ENCODE data around the gene AREL1. TPM values are rescaled to one million over a fixed set of nuclear protein-coding genes. Genes with fewer than 3 reads are reported as not detected.

The AREL1 gene
- total RNA-seq, 4 donors from 2014 or later: 23.3 to 35.5 (median 24.2) TPM

GRCh38 chr14:74635847-74636246, 77.0 kb downstream of the AREL1 start:
- TF ChIP-seq CTCF (IDR thresholded peaks at IDR 0.05; ENCODE audit: low read depth): no peak

GRCh38 chr14:74634964-74635363, 77.9 kb downstream of the AREL1 start:
- TF ChIP-seq CTCF (IDR thresholded peaks at IDR 0.05; ENCODE audit: low read depth): no peak

- TF ChIP-seq CTCF (IDR thresholded peaks at IDR 0.05; ENCODE audit: low read depth): no peak
Observed at GRCh38 chr14:74634481-74634880, 78.4 kb downstream of the AREL1 start.

DNA sequence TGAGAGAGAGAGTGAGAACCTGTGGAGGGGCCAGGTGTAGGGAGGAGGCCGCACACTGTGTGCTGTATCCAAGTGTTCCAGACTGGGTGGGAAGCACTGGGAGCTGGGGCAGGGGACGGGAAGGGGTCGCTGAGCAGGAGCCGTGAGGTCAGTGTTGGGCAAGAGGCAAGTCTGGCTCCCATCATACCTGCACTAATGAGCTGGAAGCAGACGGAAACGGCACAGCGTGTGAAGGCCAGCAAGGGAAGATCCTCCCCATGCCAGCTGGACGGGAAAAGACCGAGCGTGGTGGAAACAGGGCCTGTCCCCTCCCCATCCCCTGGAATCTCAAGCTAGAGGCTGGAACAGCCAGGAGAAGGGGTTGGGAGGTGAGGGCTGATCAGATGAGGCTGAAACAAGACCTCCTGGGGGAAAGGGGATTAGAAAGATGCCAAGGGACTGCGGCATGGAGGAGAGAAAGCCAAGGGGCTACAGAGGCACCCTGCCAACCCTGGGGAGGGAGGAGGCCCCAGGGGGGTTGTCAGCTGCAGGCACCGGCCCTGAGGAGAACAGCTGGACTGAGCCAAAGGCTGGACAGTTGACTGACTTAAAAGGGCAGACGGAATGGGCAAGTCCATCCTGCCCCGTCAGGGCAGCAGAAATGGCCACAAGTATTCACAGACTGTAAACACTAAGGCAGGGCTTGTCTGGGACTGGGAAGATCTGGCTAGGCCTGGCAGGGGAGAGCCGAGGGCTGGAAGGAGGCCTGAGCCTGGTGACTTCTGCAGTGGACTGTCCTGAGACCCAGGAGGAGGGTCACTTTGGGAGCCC, 81.8 kb downstream of the AREL1 start:
- no peak for TF ChIP-seq CTCF (IDR thresholded peaks at IDR 0.05; ENCODE audit: low read depth)

DNA sequence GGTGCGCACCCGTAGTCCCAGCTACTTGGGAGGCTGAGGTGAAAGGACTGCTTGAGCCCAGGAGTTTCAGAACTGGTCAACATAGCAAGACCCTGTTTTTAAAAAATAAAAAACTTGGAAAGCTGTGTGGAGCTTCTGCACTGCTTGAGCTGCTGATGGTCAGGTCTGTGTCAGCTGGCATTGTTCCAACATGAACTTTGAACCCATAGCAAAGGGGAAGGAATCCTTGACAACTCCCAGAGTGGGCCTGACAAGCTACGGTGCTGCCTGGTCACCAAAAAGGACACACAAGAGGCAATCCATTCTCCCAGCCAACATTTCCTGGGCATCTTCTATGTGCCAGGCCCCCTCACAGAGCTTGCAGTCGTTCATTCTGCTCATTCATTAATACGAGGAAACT, 84.5 kb downstream of the AREL1 start:
- TF ChIP-seq CTCF (IDR thresholded peaks at IDR 0.05; ENCODE audit: low read depth): no peak

GRCh38 chr14:74627076-74627475, 85.8 kb downstream of the AREL1 start:
- TF ChIP-seq CTCF (IDR thresholded peaks at IDR 0.05; ENCODE audit: low read depth): no peak

DNA sequence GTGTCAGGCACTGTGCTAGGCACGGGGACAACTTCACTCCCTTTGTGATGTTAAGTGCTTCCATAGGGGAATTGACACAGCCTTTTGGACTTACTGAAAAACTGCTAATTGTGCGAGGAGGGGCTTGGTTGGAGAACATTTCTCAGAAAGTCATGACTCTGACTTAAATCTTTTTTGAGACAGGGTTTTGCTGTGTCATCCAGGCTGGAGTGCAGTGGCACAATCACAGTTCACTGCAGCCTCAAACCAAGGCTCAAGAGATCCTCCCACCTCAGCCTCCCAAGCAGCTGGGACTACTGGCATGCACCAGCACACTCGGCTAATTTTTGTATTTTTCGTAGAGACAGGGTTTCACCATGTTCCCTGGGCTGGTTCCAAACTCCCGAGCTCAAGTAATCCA, 90.6 kb downstream of the AREL1 start:
- no peak for TF ChIP-seq CTCF (IDR thresholded peaks at IDR 0.05; ENCODE audit: low read depth)

All from subcutaneous adipose tissue (tissue), 4 donors.